OCI-LY3 (cell line): ENCODE measurements around the gene PCA3.

Experiments used
- H2AFZ ChIP-seq: fragments of 200-600, 300-600 bp; shearing (Covaris generic); 2 replicates; pipeline ENCODE4 v1.6.0; 2014; ENCODE audit warnings: antibody characterized with exemption, low read depth, low read length
- H3K27ac ChIP-seq: fragments of 200-600, 300-600 bp; sonication (generic); 2 replicates; pipeline ENCODE4 v1.5.1; 2014; ENCODE audit warnings: mild to moderate bottlenecking, low read length, moderate library complexity, mixed read lengths
- H3K27me3 ChIP-seq: fragments of 200-600, 300-600 bp; sonication (generic); 2 replicates; pipeline ENCODE4 v1.6.1; 2014; ENCODE audit warnings: low read depth, low read length, mixed read lengths
- H3K36me3 ChIP-seq: fragments of 200-600, 300-600 bp; sonication (generic); replicated peaks from 2 replicates; pipeline ENCODE3; 2014; ENCODE audit warnings: low read depth, low read length, mixed read lengths
- H3K4me1 ChIP-seq: fragments of 300-600, 200-600 bp; sonication (generic); 2 replicates; pipeline ENCODE4 v1.6.1; 2014; ENCODE audit warnings: low read length, mixed read lengths
- H3K4me2 ChIP-seq: fragments of 200-600, 300-600 bp; sonication (generic); 2 replicates; pipeline ENCODE4 v1.6.1; 2014; ENCODE audit warnings: low read length, mixed read lengths
- H3K4me3 ChIP-seq: fragments of 300-600, 200-600 bp; sonication (generic); 2 replicates; pipeline ENCODE4 v1.5.1; 2014; ENCODE audit warnings: antibody characterized with exemption, mild to moderate bottlenecking, low read length, moderate library complexity
- H3K79me2 ChIP-seq: fragments of 300-600, 200-600 bp; shearing (Covaris generic); 2 replicates; pipeline ENCODE4 v1.6.1; 2014; ENCODE audit warnings: mild to moderate bottlenecking, low read length, mixed read lengths
- H3K9ac ChIP-seq: fragments of 300-600, 200-600 bp; shearing (Covaris generic); 2 replicates; pipeline ENCODE4 v1.6.0; 2014; ENCODE audit warnings: mild to moderate bottlenecking, low read length, moderate library complexity
- H3K9me3 ChIP-seq: fragments of 200-600, 300-600 bp; shearing (Covaris generic); 2 replicates; pipeline ENCODE4 v1.6.1; 2014; ENCODE audit warnings: low read length, mixed read lengths; ENCODE audit not compliant: insufficient read depth
- H4K20me1 ChIP-seq: fragments of 200-600, 300-600 bp; sonication (generic); 2 replicates; pipeline ENCODE4 v1.6.1; 2016; ENCODE audit warnings: low read length, mixed read lengths; ENCODE audit not compliant: insufficient read depth
- EZH2phosphoT487 ChIP-seq: fragments of 200-600 bp; shearing (Covaris generic); IDR thresholded peaks from 2 replicates; pipeline ENCODE4 v1.6.1; 2018; ENCODE audit warnings: antibody characterized with exemption, mixed run types, low read depth
- TF ChIP-seq, protein P1 (sequence below): fragments of 200-600, 300-600 bp; sonication (generic); IDR thresholded peaks from 2 replicates; pipeline ENCODE4 v1.5.1; 2014; ENCODE audit warnings: antibody characterized with exemption, low read length, low read depth

Gene PCA3

GRCh38 chr9:76733096-76733495 is 31.1 kb upstream of the PCA3 start:
- H3K4me2 ChIP-seq = no peak overlapping the region
- TF ChIP-seq EZH2phosphoT487 = no peak
- TF ChIP-seq, protein P1, sequence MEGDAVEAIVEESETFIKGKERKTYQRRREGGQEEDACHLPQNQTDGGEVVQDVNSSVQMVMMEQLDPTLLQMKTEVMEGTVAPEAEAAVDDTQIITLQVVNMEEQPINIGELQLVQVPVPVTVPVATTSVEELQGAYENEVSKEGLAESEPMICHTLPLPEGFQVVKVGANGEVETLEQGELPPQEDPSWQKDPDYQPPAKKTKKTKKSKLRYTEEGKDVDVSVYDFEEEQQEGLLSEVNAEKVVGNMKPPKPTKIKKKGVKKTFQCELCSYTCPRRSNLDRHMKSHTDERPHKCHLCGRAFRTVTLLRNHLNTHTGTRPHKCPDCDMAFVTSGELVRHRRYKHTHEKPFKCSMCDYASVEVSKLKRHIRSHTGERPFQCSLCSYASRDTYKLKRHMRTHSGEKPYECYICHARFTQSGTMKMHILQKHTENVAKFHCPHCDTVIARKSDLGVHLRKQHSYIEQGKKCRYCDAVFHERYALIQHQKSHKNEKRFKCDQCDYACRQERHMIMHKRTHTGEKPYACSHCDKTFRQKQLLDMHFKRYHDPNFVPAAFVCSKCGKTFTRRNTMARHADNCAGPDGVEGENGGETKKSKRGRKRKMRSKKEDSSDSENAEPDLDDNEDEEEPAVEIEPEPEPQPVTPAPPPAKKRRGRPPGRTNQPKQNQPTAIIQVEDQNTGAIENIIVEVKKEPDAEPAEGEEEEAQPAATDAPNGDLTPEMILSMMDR = no peak

GRCh38 chr9:76734716-76735115 is 29.5 kb upstream of the PCA3 start:
- no peak overlapping the region for H3K4me3 ChIP-seq
- H3K9ac ChIP-seq = no peak overlapping the region
- TF ChIP-seq, protein P1 = no peak
- no peak for TF ChIP-seq EZH2phosphoT487
- no peaks in the 10 kb centered on the region for H3K36me3 ChIP-seq
- H3K4me2 ChIP-seq = no peak overlapping the region
- no peak overlapping the region for H2AFZ ChIP-seq
- H3K4me1 ChIP-seq = no peaks in the 10 kb centered on the region
- no peaks in the 10 kb centered on the region for H3K79me2 ChIP-seq
- H4K20me1 ChIP-seq = no peaks in the 10 kb centered on the region
- H3K27me3 ChIP-seq = peaks cover 30% of the 10 kb centered on the region
- no peak overlapping the region for H3K27ac ChIP-seq
- no peaks in the 10 kb centered on the region for H3K9me3 ChIP-seq

More at GRCh38 chr9:76733096-76733495, 31.1 kb upstream of the PCA3 start:
- Histone ChIP-seq H3K4me3 (no peak overlapping the region), H3K27me3 (peaks cover 37% of the 10 kb centered on the region), H3K79me2 (no peaks in the 10 kb centered on the region), H4K20me1 (no peaks in the 10 kb centered on the region), H3K9me3 (no peaks in the 10 kb centered on the region), H2AFZ (no peak overlapping the region), H3K4me1 (no peaks in the 10 kb centered on the region), H3K36me3 (no peaks in the 10 kb centered on the region), H3K27ac (no peak overlapping the region), H3K9ac (no peak overlapping the region)

- no peaks in the 10 kb centered on the region for H3K79me2 ChIP-seq
- H3K9ac ChIP-seq = no peak overlapping the region
- no peak overlapping the region for H3K4me3 ChIP-seq
- H4K20me1 ChIP-seq = no peaks in the 10 kb centered on the region
- H3K36me3 ChIP-seq = no peaks in the 10 kb centered on the region
- H3K4me1 ChIP-seq = no peaks in the 10 kb centered on the region
- peaks cover 30% of the 10 kb centered on the region for H3K27me3 ChIP-seq
- H3K9me3 ChIP-seq = no peaks in the 10 kb centered on the region
- no peak overlapping the region for H3K4me2 ChIP-seq
- H3K27ac ChIP-seq = no peak overlapping the region
- TF ChIP-seq EZH2phosphoT487 = no peak
- TF ChIP-seq, protein P1 = no peak
- no peak overlapping the region for H2AFZ ChIP-seq
These were observed 26.9 kb upstream of the PCA3 start for GRCh38 chr9:76737154-76737902.

- H3K27me3 ChIP-seq = peaks cover 30% of the 10 kb centered on the region
- H3K79me2 ChIP-seq = no peaks in the 10 kb centered on the region
- no peak overlapping the region for H3K4me3 ChIP-seq
These were observed 25.8 kb upstream of the PCA3 start for GRCh38 chr9:76738402-76738801.

More at GRCh38 chr9:76738402-76738801, 25.8 kb upstream of the PCA3 start:
- H3K4me1 ChIP-seq = no peaks in the 10 kb centered on the region
- H3K27ac ChIP-seq = no peak overlapping the region
- H2AFZ ChIP-seq = no peak overlapping the region
- no peak overlapping the region for H3K4me2 ChIP-seq
- no peak overlapping the region for H3K9ac ChIP-seq
- H3K36me3 ChIP-seq = no peaks in the 10 kb centered on the region
- TF ChIP-seq, protein P1 = no peak
- no peak for TF ChIP-seq EZH2phosphoT487
- no peaks in the 10 kb centered on the region for H3K9me3 ChIP-seq
- H4K20me1 ChIP-seq = no peaks in the 10 kb centered on the region
